ENCODE measurements around the gene S100A13.
"Not testable (repeated sequence)": the region's sequence is repeated elsewhere in the genome, so short reads cannot be mapped to it uniquely, and the experiment has no call there.

Gene S100A13

GRCh38 chr1:153606194-153606593 lies 21.1 kb downstream of the S100A13 start:
- no peak for DNase-seq (ENCODE audit: low read depth)

- no peak for DNase-seq (ENCODE audit: low read depth)
These were observed 24.6 kb downstream of the S100A13 start for GRCh38 chr1:153602749-153603148.

- no peak for DNase-seq (ENCODE audit: low read depth)
These were observed 27.5 kb downstream of the S100A13 start for GRCh38 chr1:153599847-153600246.

- DNase-seq (ENCODE audit: low read depth) = no peak
These were observed 28.8 kb downstream of the S100A13 start for GRCh38 chr1:153598309-153599172.

GRCh38 chr1:153597206-153597605 lies 30.1 kb downstream of the S100A13 start:
- peak; percentile 77 for DNase-seq (ENCODE audit: low read depth)

GRCh38 chr1:153592748-153593147 lies 34.6 kb downstream of the S100A13 start:
- DNase-seq (ENCODE audit: low read depth) = no peak

- DNase-seq (ENCODE audit: low read depth) = no peak
These were observed 38.8 kb downstream of the S100A13 start for GRCh38 chr1:153588482-153588881.

GRCh38 chr1:153588033-153588432 lies 39.3 kb downstream of the S100A13 start:
- DNase-seq (ENCODE audit: low read depth) = not testable (repeated sequence)

GRCh38 chr1:153587314-153587713 lies 40.0 kb downstream of the S100A13 start:
- no peak for DNase-seq (ENCODE audit: low read depth)

GRCh38 chr1:153586347-153586746 lies 41.0 kb downstream of the S100A13 start:
- no peak for DNase-seq (ENCODE audit: low read depth)

- DNase-seq (ENCODE audit: low read depth) = no peak
These were observed 42.3 kb downstream of the S100A13 start for GRCh38 chr1:153585006-153585405.

GRCh38 chr1:153583976-153584375 lies 43.3 kb downstream of the S100A13 start:
- no peak for DNase-seq (ENCODE audit: low read depth)

- DNase-seq (ENCODE audit: low read depth) = not testable (repeated sequence)
These were observed 43.8 kb downstream of the S100A13 start for GRCh38 chr1:153583514-153583913.

GRCh38 chr1:153582836-153583235 lies 44.5 kb downstream of the S100A13 start:
- not testable (repeated sequence) for DNase-seq (ENCODE audit: low read depth)

- DNase-seq (ENCODE audit: low read depth) = no peak
These were observed 48.4 kb downstream of the S100A13 start for GRCh38 chr1:153578936-153579335.

- DNase-seq (ENCODE audit: low read depth) = peak; percentile 35
These were observed 48.8 kb downstream of the S100A13 start for GRCh38 chr1:153578490-153578889.

GRCh38 chr1:153577624-153578051 lies 49.7 kb downstream of the S100A13 start:
- no peak for DNase-seq (ENCODE audit: low read depth)

GRCh38 chr1:153577138-153577537 lies 50.2 kb downstream of the S100A13 start:
- DNase-seq (ENCODE audit: low read depth) = no peak

- not testable (repeated sequence) for DNase-seq (ENCODE audit: low read depth)
These were observed 51.8 kb downstream of the S100A13 start for GRCh38 chr1:153575497-153575896.

GRCh38 chr1:153575081-153575491 lies 52.2 kb downstream of the S100A13 start:
- DNase-seq (ENCODE audit: low read depth) = not testable (repeated sequence)

GRCh38 chr1:153573351-153573750 lies 54.0 kb downstream of the S100A13 start:
- no peak for DNase-seq (ENCODE audit: low read depth)

- DNase-seq (ENCODE audit: low read depth) = peak; percentile 88
These were observed 54.7 kb downstream of the S100A13 start for GRCh38 chr1:153572569-153573015.

- no peak for DNase-seq (ENCODE audit: low read depth)
These were observed 55.6 kb downstream of the S100A13 start for GRCh38 chr1:153571706-153572105.

GRCh38 chr1:153570874-153571273 lies 56.4 kb downstream of the S100A13 start:
- DNase-seq (ENCODE audit: low read depth) = no peak
